ENCODE measurements around the gene COPS3.

COPS3 gene

GRCh38 chr17:17239832-17240231 lies 41.2 kb downstream of the COPS3 start:
- no peak for DNase-seq

GRCh38 chr17:17237026-17237799 lies 43.8 kb downstream of the COPS3 start, which contains the start of gene FLCN:
FLCN (minus strand) TSS chr17:17237168; CDS start chr17:17228137, 9,031 bp downstream.
- peak; percentile 96 for DNase-seq

- DNase-seq: peak; percentile 24
Observed at GRCh38 chr17:17236295-17237025, 44.6 kb downstream of the COPS3 start.

GRCh38 chr17:17235212-17236174 lies 45.6 kb downstream of the COPS3 start:
- DNase-seq: peak; percentile 41

GRCh38 chr17:17232303-17232621 lies 48.8 kb downstream of the COPS3 start:
- no peak for DNase-seq

GRCh38 chr17:17231621-17232302 lies 49.3 kb downstream of the COPS3 start:
- DNase-seq: no peak

GRCh38 chr17:17229416-17230384 lies 51.3 kb downstream of the COPS3 start:
- DNase-seq: no peak

GRCh38 chr17:17228521-17229279 lies 52.3 kb downstream of the COPS3 start:
- no peak for DNase-seq

GRCh38 chr17:17227608-17228520 lies 53.2 kb downstream of the COPS3 start:
- no peak for DNase-seq

GRCh38 chr17:17226451-17227265 lies 54.4 kb downstream of the COPS3 start:
- DNase-seq: no peak

- no peak for DNase-seq
Observed at GRCh38 chr17:17225901-17226300, 55.1 kb downstream of the COPS3 start.

- no peak for DNase-seq
Observed at GRCh38 chr17:17224137-17224536, 56.9 kb downstream of the COPS3 start.

- no peak for DNase-seq
Observed at GRCh38 chr17:17223736-17224135, 57.3 kb downstream of the COPS3 start.

- DNase-seq: no peak
Observed at GRCh38 chr17:17221329-17221728, 59.7 kb downstream of the COPS3 start.

GRCh38 chr17:17220529-17220928 lies 60.5 kb downstream of the COPS3 start:
- DNase-seq: no peak

- no peak for DNase-seq
Observed at GRCh38 chr17:17217995-17218394, 63.1 kb downstream of the COPS3 start.

GRCh38 chr17:17216776-17217175 lies 64.3 kb downstream of the COPS3 start:
- no peak for DNase-seq

GRCh38 chr17:17216236-17216635 lies 64.8 kb downstream of the COPS3 start:
- no peak for DNase-seq

GRCh38 chr17:17215575-17215974 lies 65.5 kb downstream of the COPS3 start:
- no peak for DNase-seq
